ENCODE results near the gene FXR2.
"Not testable (repeated sequence)": the region's sequence is repeated elsewhere in the genome, so short reads cannot be mapped to it uniquely, and the experiment has no call there.

Gene FXR2

GRCh38 chr17:7627250-7628121, 12.8 kb upstream of the FXR2 start, which contains the start of gene SAT2:
Gene SAT2 (minus strand): TSS chr17:7627821. CDS start chr17:7627635, 186 bp downstream.
- DNase-seq: peak; percentile 68

DNA sequence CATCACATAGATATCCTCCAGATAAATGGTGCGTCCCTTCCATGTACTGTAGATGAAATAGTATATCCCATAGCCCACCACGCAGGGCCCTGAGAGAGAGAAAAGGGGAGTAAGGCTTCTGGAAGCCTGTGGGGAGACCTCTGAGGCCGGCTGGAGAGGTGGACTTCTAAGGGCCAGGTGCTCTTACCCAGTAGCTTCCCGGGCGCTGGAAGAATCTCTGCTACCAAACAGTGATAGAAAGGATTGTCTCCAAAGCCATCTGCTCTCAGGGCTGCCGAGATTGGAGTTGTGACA, 12.2 kb upstream of the FXR2 start:
- DNase-seq: no peak

- no peak for DNase-seq
Measured at GRCh38 chr17:7626307-7626706, 11.6 kb upstream of the FXR2 start.

- not testable (repeated sequence) for DNase-seq
Measured at GRCh38 chr17:7625749-7626148, 11.1 kb upstream of the FXR2 start.

DNA sequence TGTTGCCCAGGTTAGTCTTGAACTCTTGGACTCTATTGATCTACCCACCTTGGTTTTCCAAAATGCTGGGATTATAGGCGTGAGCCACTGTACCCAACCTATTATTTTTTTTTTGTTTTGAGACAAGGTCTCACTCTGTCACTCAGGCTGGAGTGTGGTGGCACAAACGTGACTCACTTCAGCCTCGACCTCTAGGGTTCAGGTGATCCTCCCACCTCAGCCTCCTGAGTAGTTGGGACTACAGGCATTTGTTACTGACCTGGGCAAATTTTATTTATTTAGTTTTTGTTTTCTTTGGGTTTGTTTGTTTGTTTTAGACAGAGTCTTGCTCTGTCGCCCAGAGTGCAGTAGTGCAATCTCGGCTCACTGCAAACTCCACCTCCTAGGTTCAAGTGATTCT, 9.0 kb upstream of the FXR2 start:
- no peak for DNase-seq

GRCh38 chr17:7620835-7621234, 6.1 kb upstream of the FXR2 start:
- DNase-seq: no peak

GRCh38 chr17:7618608-7619007, 3.9 kb upstream of the FXR2 start:
- no peak for DNase-seq

DNA sequence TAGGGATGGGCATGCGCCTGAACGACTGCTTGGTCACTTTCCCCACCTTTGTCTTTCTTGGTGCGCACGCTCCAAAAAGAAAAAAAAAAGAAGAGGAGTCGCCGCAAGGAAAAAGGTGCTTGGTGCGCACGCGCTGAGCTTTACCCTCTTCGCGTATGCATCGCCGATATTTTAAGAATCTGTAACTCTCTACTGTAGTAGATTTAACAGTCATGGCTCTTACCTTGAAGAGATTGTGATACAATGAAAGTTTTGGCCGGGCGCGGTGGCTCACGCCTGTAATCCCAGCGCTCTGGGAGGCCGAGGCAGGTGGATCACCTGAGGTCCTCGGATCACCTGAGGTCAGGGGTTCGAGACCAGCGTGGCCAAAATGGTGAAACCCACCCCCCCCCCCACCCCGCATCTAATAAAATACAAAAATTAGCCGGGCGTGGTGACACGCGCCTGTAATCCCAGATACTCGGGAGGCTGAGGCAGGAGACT, 609 bp upstream of the FXR2 start:
- DNase-seq: no peak

DNA sequence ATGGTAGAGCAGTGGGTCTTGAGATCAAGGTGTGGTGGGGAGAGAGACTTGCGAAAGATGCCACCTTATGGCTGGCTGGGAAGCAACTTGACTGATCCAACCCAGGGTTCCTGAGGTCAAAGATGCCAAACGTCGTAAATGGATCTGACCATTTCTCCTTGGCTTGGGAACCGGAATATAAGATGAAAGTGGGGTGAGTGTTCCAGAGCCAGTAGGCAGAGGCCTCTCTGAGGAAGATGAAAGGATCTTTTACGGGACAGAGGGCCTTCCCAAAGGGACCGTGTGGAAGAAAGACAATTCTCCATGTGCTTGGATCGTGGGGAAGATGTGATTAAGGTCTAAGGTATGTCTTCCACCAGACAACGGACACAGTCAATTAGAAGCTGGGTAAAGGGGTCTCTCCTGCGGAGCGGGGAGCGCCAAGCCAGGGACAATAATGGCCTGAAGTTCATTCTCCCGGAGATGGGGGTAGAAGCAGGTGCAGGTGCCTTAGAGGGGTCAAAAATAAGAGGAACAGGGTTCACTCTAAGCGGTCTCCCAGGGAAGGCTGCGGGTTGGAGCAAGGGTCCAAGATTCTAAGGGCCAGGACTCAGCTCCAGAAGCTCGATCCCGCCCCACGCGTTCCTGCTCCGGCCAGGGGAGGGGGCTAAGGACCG, 800 bp downstream of the FXR2 start:
- no peak for DNase-seq

DNA sequence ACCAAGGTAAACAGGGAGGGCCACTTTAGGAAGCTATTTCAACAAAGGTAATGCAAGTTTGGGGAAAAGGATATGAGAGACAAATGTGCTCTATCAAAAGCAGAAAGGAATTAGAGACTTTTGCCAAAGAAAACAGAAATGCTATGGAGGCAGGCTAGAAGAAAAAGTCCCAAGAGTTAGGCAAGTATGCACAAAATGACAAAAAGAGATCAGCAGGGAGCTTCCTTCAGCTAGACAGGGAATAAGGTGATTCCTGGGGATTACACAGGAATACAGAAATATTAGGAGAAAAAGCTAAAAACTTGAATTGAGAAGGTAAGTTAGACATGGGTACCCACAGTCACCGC, 2.4 kb downstream of the FXR2 start:
- DNase-seq: no peak

GRCh38 chr17:7611635-7612293, 2.9 kb downstream of the FXR2 start:
- no peak for DNase-seq

- DNase-seq: no peak
Measured at GRCh38 chr17:7610641-7611040, 4.1 kb downstream of the FXR2 start.

- DNase-seq: no peak
Measured at GRCh38 chr17:7606280-7606679, 8.4 kb downstream of the FXR2 start.

DNA sequence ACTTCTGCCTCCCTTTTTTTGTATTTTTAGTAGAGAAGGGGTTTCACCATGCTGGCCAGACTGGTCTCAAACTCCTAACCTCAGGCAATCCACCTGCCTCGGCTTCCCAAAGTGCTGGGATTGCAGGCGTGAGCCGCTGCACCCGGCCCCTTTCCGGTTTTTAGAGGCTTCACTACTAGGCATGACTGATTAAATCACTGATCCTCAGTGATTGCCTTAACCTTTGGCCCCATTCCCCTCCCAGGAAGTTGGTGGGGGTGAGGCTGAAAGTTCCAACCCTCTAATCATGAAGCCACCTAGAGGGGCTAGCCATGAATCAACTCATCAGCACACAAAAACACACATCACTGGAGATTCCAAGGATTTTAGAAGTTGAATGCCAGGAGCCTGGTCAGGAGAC, 17.1 kb downstream of the FXR2 start:
- DNase-seq: not testable (repeated sequence)

DNA sequence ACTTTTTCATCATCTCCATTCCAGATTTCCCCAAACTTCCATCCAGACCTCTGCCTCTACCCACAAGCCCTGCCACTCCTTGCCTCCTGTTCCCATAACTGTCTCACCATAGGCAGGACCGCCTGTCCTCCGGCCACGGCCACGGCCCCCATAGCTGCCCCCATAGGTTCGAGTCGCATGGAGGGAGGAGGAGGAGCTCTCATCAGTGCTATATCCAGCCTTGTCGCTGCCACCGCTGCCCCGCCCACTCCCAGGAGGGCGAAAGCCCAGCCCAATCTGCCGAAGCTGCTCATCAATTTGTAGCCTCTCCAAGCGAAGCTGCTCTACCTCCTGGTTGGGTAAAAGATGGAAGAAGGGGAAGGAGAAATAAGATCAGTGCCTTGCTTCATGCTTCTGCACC, 21.4 kb downstream of the FXR2 start:
- no peak for DNase-seq

DNA sequence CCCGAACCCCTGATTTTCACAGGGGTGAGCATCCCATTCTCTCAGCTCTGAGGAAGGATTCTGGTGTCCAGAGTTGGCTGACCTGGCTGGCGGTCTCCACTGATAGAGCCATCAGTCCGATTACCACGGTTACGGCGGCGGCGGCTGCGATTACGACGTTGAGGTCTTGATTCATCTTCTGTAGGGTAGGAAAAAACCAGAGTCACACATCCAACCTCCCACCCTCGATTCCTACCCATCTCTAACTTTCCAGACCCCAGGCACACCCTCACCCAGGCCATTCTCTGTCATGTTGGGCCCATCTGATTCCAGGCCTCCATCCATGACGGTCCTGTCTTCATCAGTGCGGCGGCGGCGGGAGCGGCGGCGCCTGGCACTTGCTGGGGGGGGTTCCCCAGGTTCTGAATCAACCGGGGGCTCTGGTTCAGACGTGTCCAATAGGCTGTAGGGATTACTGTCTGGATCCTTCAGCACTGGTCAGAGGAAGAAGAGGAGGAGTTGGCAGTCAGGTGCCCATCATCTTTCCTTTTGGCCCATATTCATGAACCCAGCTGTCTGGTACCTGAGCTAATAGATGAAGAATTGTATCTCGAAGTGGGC, 22.2 kb downstream of the FXR2 start:
- DNase-seq: no peak

- no peak for DNase-seq
Measured at GRCh38 chr17:7591596-7591995, 23.1 kb downstream of the FXR2 start.

- no peak for DNase-seq
Measured at GRCh38 chr17:7590743-7591142, 24.0 kb downstream of the FXR2 start.

- DNase-seq: no peak
Measured at GRCh38 chr17:7589891-7590691, 24.6 kb downstream of the FXR2 start, which contains the start of gene SOX15. Gene SOX15 (minus strand): TSS chr17:7590094. CDS start chr17:7589676, 418 bp downstream.

DNA sequence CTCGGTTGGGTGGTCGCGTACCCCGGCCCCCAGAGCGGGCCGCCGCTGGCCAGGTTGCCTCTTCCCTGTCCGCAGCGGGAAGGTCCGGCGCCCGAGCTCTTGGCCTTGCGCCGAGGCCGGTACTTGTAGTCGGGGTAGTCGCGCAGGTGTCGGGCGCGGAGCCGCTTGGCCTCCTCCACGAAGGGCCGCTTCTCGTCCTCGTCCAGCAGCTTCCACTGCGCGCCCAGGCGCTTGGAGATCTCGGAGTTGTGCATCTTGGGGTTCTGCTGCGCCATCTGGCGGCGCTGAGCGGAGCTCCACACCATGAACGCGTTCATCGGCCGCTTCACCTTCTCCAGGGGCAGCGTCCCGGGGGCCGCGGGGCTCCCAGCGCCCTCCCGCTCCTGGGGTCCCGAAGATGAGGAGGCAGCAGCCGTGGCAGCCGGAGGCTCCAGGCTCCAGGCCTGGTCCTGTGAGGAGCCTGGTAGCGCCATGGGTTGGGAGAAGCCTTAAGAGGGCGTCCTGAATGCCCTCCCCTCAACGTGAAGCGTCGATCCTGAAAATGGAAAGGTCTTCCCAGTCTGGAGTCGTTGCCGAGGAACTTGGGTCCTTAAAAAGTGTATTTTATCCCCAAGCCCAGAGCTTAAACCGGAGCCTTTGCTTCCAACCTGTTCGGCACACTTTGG, 25.4 kb downstream of the FXR2 start:
- DNase-seq: no peak

- DNase-seq: no peak
Measured at GRCh38 chr17:7588553-7589203, 26.0 kb downstream of the FXR2 start.
